Fibroblast of skin of back (primary cell): Measurements from ENCODE around the gene NAT9.

ENCODE experiments used
- DNase-seq: peaks from one replicate; pipeline ENCODE4 v3.0.0-alpha.2; 2013

The NAT9 gene

GRCh38 chr17:74725111-74725510, 51.0 kb downstream of the NAT9 start:
- DNase-seq, result no peak

- no peak for DNase-seq
Measured at GRCh38 chr17:74723891-74724290, 52.3 kb downstream of the NAT9 start.

GRCh38 chr17:74722782-74723181, 53.4 kb downstream of the NAT9 start:
- DNase-seq, result no peak
